GM12892 (cell line): Measurements from ENCODE around the gene OBP2A.

Experiments used
- POLR2A ChIP-seq: IDR thresholded peaks from 2 replicates; pipeline ENCODE4 v1.6.1; 2011; ENCODE audit warnings: low read depth, low read length, control low read depth
- POLR2AphosphoS5 ChIP-seq: IDR thresholded peaks from 2 replicates; pipeline ENCODE4 v1.6.1; 2011; ENCODE audit warnings: low read depth, low read length, control low read depth
- TAF1 ChIP-seq: IDR thresholded peaks from 2 replicates; pipeline ENCODE4 v1.6.1; 2011; ENCODE audit warnings: low read depth, mild to moderate bottlenecking, control low read depth, low read length, borderline replicate concordance

DNA sequence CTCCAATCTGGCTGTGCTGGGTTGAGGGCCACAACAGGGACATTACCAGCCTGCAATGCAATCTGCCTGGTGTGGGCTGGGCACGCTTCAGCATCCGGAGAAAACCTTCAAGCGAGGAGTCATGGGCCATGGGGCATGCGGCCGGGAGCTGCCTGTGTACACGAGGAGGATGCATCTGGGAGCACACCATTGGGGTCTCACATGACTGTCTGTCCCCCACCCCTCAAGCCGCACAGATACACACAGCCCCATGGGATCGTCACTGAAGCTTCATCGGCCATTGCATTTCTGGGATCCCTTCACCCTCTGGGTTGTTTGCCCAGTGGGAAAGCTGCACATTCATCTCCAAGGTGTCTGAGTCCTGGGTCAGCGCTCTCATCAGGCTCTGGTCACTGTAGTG is 14.8 kb upstream of the OBP2A start:
- TF ChIP-seq POLR2AphosphoS5 (no peak), POLR2A (no peak), TAF1 (no peak)
